ENCODE data around the gene IGF1R. TPM values are rescaled to one million over a fixed set of nuclear protein-coding genes. Genes with fewer than 3 reads are reported as not detected.

Gene IGF1R
- total RNA-seq, 2 donors from 2014 or later: 25.7 to 40.1 TPM

- Mint-ChIP-seq H3K4me1 (ENCODE audit: low read depth) (peaks cover 22% of the 10 kb centered on the region), H3K4me3 (no peak overlapping the region), H3K27me3 (ENCODE audit: low read depth) (no peaks in the 10 kb centered on the region), H3K36me3 (ENCODE audit: insufficient read depth in 2 of 2) (peaks cover 0 to 2% of the 10 kb centered on the region in 2 donors), H3K27ac (no peak overlapping the region), H3K9me3 (no peaks in the 10 kb centered on the region)
- ATAC-seq (replicated peaks in 1 of 2) (no peak), DNase-seq (no peak)
These were observed 252.0 kb downstream of the IGF1R start for GRCh38 chr15:98900356-98900755.

GRCh38 chr15:98901434-98902072 lies 253.2 kb downstream of the IGF1R start:
- DNase-seq (no peak), ATAC-seq (replicated peaks in 1 of 2) (peak; percentile 53 to 57)
- Mint-ChIP-seq H3K9me3 (no peaks in the 10 kb centered on the region), H3K4me1 (ENCODE audit: low read depth) (peaks cover 22% of the 10 kb centered on the region), H3K27ac (no peak overlapping the region), H3K4me3 (peak overlapping the region in 1 of 2 donors; percentile 31), H3K27me3 (ENCODE audit: low read depth) (no peaks in the 10 kb centered on the region), H3K36me3 (ENCODE audit: insufficient read depth in 2 of 2) (peaks cover 0 to 2% of the 10 kb centered on the region in 2 donors)

- Mint-ChIP-seq H3K9me3 (no peaks in the 10 kb centered on the region), H3K4me3 (no peak overlapping the region), H3K27me3 (ENCODE audit: low read depth) (no peaks in the 10 kb centered on the region), H3K36me3 (ENCODE audit: insufficient read depth in 2 of 2) (no peaks in the 10 kb centered on the region), H3K27ac (no peak overlapping the region), H3K4me1 (ENCODE audit: low read depth) (peaks cover 22% of the 10 kb centered on the region)
- no peak for DNase-seq
- ATAC-seq (replicated peaks in 1 of 2): no peak
These were observed 254.6 kb downstream of the IGF1R start for GRCh38 chr15:98902931-98903330.

- H3K4me3 Mint-ChIP-seq: peak overlapping the region in 1 of 2 donors; percentile 0
- no peaks in the 10 kb centered on the region for H3K36me3 Mint-ChIP-seq (ENCODE audit: insufficient read depth in 2 of 2)
- H3K27ac Mint-ChIP-seq: no peak overlapping the region
- H3K9me3 Mint-ChIP-seq: no peaks in the 10 kb centered on the region
- DNase-seq (peak in 1 of 2 donors; percentile 25), ATAC-seq (replicated peaks in 1 of 2) (peak; percentile 55 to 63)
- H3K27me3 Mint-ChIP-seq (ENCODE audit: low read depth): no peaks in the 10 kb centered on the region
- peaks cover 22% of the 10 kb centered on the region for H3K4me1 Mint-ChIP-seq (ENCODE audit: low read depth)
These were observed 255.2 kb downstream of the IGF1R start for GRCh38 chr15:98903377-98904018.

GRCh38 chr15:98904544-98904943 lies 256.2 kb downstream of the IGF1R start:
- Mint-ChIP-seq H3K27ac (no peak overlapping the region), H3K9me3 (no peaks in the 10 kb centered on the region), H3K4me1 (ENCODE audit: low read depth) (peaks cover 22% of the 10 kb centered on the region), H3K4me3 (no peak overlapping the region), H3K36me3 (ENCODE audit: insufficient read depth in 2 of 2) (no peaks in the 10 kb centered on the region), H3K27me3 (ENCODE audit: low read depth) (no peaks in the 10 kb centered on the region)
- DNase-seq (peak in 1 of 2 donors; percentile 14), ATAC-seq (replicated peaks in 1 of 2) (no peak)

GRCh38 chr15:98905963-98906711 lies 257.8 kb downstream of the IGF1R start:
- peaks cover 0 to 3% of the 10 kb centered on the region in 2 donors for H3K36me3 Mint-ChIP-seq (ENCODE audit: insufficient read depth in 2 of 2)
- H3K27me3 Mint-ChIP-seq (ENCODE audit: low read depth): no peaks in the 10 kb centered on the region
- peaks cover 22% of the 10 kb centered on the region for H3K4me1 Mint-ChIP-seq (ENCODE audit: low read depth)
- DNase-seq (no peak), ATAC-seq (replicated peaks in 1 of 2) (no peak)
- H3K27ac Mint-ChIP-seq: no peak overlapping the region
- H3K4me3 Mint-ChIP-seq: no peak overlapping the region
- no peaks in the 10 kb centered on the region for H3K9me3 Mint-ChIP-seq

GRCh38 chr15:98906712-98907083 lies 258.4 kb downstream of the IGF1R start:
- Mint-ChIP-seq H3K36me3 (ENCODE audit: insufficient read depth in 2 of 2) (peaks cover 0 to 3% of the 10 kb centered on the region in 2 donors), H3K4me3 (no peak overlapping the region), H3K9me3 (no peaks in the 10 kb centered on the region), H3K4me1 (ENCODE audit: low read depth) (peaks cover 17% of the 10 kb centered on the region), H3K27ac (no peak overlapping the region), H3K27me3 (ENCODE audit: low read depth) (no peaks in the 10 kb centered on the region)
- ATAC-seq (replicated peaks in 1 of 2) (no peak), DNase-seq (no peak)

GRCh38 chr15:98907927-98908471 lies 259.7 kb downstream of the IGF1R start:
- H3K4me1 Mint-ChIP-seq (ENCODE audit: low read depth): peaks cover 14% of the 10 kb centered on the region

GRCh38 chr15:98909968-98910885 lies 261.9 kb downstream of the IGF1R start:
- Mint-ChIP-seq H3K4me1 (ENCODE audit: low read depth) (peaks cover 15% of the 10 kb centered on the region), H3K27me3 (ENCODE audit: low read depth) (no peaks in the 10 kb centered on the region), H3K4me3 (no peak overlapping the region), H3K36me3 (ENCODE audit: insufficient read depth in 2 of 2) (peaks cover 1 to 5% of the 10 kb centered on the region in 2 donors), H3K27ac (no peak overlapping the region), H3K9me3 (no peaks in the 10 kb centered on the region)
- ATAC-seq (replicated peaks in 1 of 2): no peak
- no peak for DNase-seq

More at GRCh38 chr15:98907927-98908471, 259.7 kb downstream of the IGF1R start:
- DNase-seq (no peak), ATAC-seq (replicated peaks in 1 of 2) (no peak)
- H3K27me3 Mint-ChIP-seq (ENCODE audit: low read depth): no peaks in the 10 kb centered on the region
- no peak overlapping the region for H3K27ac Mint-ChIP-seq
- H3K4me3 Mint-ChIP-seq: no peak overlapping the region
- no peaks in the 10 kb centered on the region for H3K9me3 Mint-ChIP-seq
- H3K36me3 Mint-ChIP-seq (ENCODE audit: insufficient read depth in 2 of 2): peaks cover 1 to 3% of the 10 kb centered on the region in 2 donors

- peak; percentile 60 to 79 for ATAC-seq (replicated peaks in 1 of 2)
- no peak for DNase-seq
- H3K27ac Mint-ChIP-seq: no peak overlapping the region
These were observed 266.3 kb downstream of the IGF1R start for GRCh38 chr15:98914626-98915025.

GRCh38 chr15:98916826-98917225 lies 268.5 kb downstream of the IGF1R start:
- no peaks in the 10 kb centered on the region for H3K9me3 Mint-ChIP-seq
- peaks cover 5 to 9% of the 10 kb centered on the region in 2 donors for H3K36me3 Mint-ChIP-seq (ENCODE audit: insufficient read depth in 2 of 2)
- no peak overlapping the region for H3K27ac Mint-ChIP-seq
- H3K4me1 Mint-ChIP-seq (ENCODE audit: low read depth): peaks cover 32% of the 10 kb centered on the region
- no peak overlapping the region for H3K4me3 Mint-ChIP-seq
- DNase-seq: no peak
- no peak for ATAC-seq (replicated peaks in 1 of 2)
- no peaks in the 10 kb centered on the region for H3K27me3 Mint-ChIP-seq (ENCODE audit: low read depth)

More at GRCh38 chr15:98914626-98915025, 266.3 kb downstream of the IGF1R start:
- peaks cover 5 to 12% of the 10 kb centered on the region in 2 donors for H3K36me3 Mint-ChIP-seq (ENCODE audit: insufficient read depth in 2 of 2)
- H3K27me3 Mint-ChIP-seq (ENCODE audit: low read depth): no peaks in the 10 kb centered on the region
- no peak overlapping the region for H3K4me3 Mint-ChIP-seq
- H3K4me1 Mint-ChIP-seq (ENCODE audit: low read depth): peaks cover 26% of the 10 kb centered on the region
- no peaks in the 10 kb centered on the region for H3K9me3 Mint-ChIP-seq

GRCh38 chr15:98917417-98917816 lies 269.1 kb downstream of the IGF1R start:
- Mint-ChIP-seq H3K4me3 (no peak overlapping the region), H3K36me3 (ENCODE audit: insufficient read depth in 2 of 2) (peaks cover 3 to 9% of the 10 kb centered on the region in 2 donors), H3K27ac (no peak overlapping the region), H3K9me3 (no peaks in the 10 kb centered on the region), H3K27me3 (ENCODE audit: low read depth) (no peaks in the 10 kb centered on the region), H3K4me1 (ENCODE audit: low read depth) (peaks cover 32% of the 10 kb centered on the region)
- DNase-seq (no peak), ATAC-seq (replicated peaks in 1 of 2) (no peak)

Measured in activated T-cell treated with anti-CD3 and anti-CD28 coated beads, Interleukin-2, amount 50 U/mL, for 72 hours (primary cell).